Sigmoid colon (tissue), 7 donors: ENCODE results near the gene PSMG3. TPM values are rescaled to one million over a fixed set of nuclear protein-coding genes. Genes with fewer than 3 reads are reported as not detected.

ENCODE experiments used
- DNase-seq: peaks from one replicate; pipeline ENCODE4 v3.0.0-alpha.2; 2019
- H3K27ac ChIP-seq, 4 donors: fragments of 200-600 bp; sonication (generic); one replicate each; pipeline ENCODE4 v1.5.1; 2016 to 2019; ENCODE audit warnings: mild to moderate bottlenecking in 1 of 4
- H3K27me3 ChIP-seq, 3 donors: fragments of 200-600 bp; sonication (generic); one replicate each; pipeline ENCODE4 v1.5.1; 2019; ENCODE audit warnings: mild to moderate bottlenecking in 1 of 3
- H3K36me3 ChIP-seq, 4 donors: fragments of 200-600 bp; sonication (generic); one replicate each; pipeline ENCODE4 v1.5.1; 2016 to 2019
- H3K4me1 ChIP-seq, 4 donors: fragments of 200-600 bp; sonication (generic); one replicate each; pipeline ENCODE4 v1.5.1; 2017 to 2019
- H3K4me3 ChIP-seq, 4 donors: fragments of 200-600 bp; sonication (generic); one replicate each; pipeline ENCODE4 v1.5.1; 2017 to 2019; ENCODE audit warnings: mild to moderate bottlenecking in 2 of 4, moderate library complexity in 1 of 4
- H3K9me3 ChIP-seq, 4 donors: fragments of 200-600 bp in 3 of 4; sonication (generic) in 3 of 4; one replicate each; pipeline versions ENCODE4 v1.5.1 to v1.6.1; 2013 to 2019
- CTCF ChIP-seq, 4 experiments: fragments of 450-650 bp in 3 of 4; fragments of 200-600 bp in 1 of 4; IDR thresholded peaks; one replicate each; pipeline ENCODE4 v1.5.1; 2016 to 2019; ENCODE audit warnings: antibody characterized with exemption in 4 of 4, mild to moderate bottlenecking in 3 of 4, moderate library complexity in 2 of 4
- EP300 ChIP-seq, 4 donors: sonication (generic); formaldehyde crosslinking; IDR thresholded peaks; one replicate each; pipeline ENCODE4 v1.6.1; 2017; ENCODE audit warnings: antibody characterized with exemption in 4 of 4
- POLR2A ChIP-seq, 2 donors: fragments of 450-650 bp; IDR thresholded peaks; one replicate each; pipeline ENCODE4 v1.6.1; 2016; ENCODE audit warnings: antibody characterized with exemption in 2 of 2, mild to moderate bottlenecking in 2 of 2, moderate library complexity in 2 of 2
- POLR2AphosphoS5 ChIP-seq, 4 donors: sonication (generic); formaldehyde crosslinking; IDR thresholded peaks; one replicate each; pipeline ENCODE4 v1.6.1; 2017; ENCODE audit warnings: antibody characterized with exemption in 4 of 4
- WGBS, 2 donors: extraction: QIAGEN DNeasy Blood & Tissue Kit; methylation state at CpG; one replicate each; pipeline ENCODE4 v1.1.7; 2013; 5-methylcytosine and 5-hydroxymethylcytosine counted together
- intact Hi-C: fragments of 100-400 bp; cut with DNase I; formaldehyde crosslinking; loops from one replicate; pipeline ENCODE4 v1.15.1; 2023
- polyA plus RNA-seq, 3 donors: library from polyadenylated mRNA; stranded (reverse); fragments of 200-250 nt; gene quantifications; one replicate each; pipeline ENCODE4 v1.2.3, GENCODE V29; 2013
- total RNA-seq, 4 donors: library from RNA; depleted of rRNA; stranded (reverse); fragments of >200 nt; gene quantifications; one replicate each; pipeline ENCODE4 v1.1.0, GENCODE V29; 2016
- donor health status: healthy with polysubstance abuse.
- donor health status: Bipolar disorder and iron deficiency.
- donor health status: healthy.

Gene PSMG3
- total and polyA plus RNA-seq, 7 donors: 23.3 to 68.0 (median 50.5) TPM

DNA sequence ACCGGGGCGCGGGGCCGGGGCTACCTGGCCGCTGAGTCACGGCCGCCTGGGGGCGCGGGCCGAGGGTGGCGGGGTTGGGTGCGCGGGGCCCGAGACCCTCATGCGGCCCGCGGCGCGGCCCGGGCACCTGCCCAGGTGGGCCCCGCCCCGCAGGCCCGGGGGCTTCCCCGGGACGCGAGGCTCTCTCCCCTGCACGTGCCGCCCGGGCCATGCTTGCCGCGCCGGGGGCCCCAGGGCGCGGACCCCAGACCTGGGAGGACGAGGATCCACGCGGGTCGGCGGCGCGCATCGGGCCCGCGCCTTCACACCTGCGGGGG is 38.9 kb downstream of the PSMG3 start:
- H3K4me1 ChIP-seq: peaks cover 0 to 49% (median 37%) of the 10 kb centered on the region in 4 donors
- 1% methylated on average over 45 of the region's 45 CpGs for WGBS, 2 donors
- TF ChIP-seq EP300 (IDR thresholded peaks at IDR 0.05) (no peak), CTCF (IDR thresholded peaks at IDR 0.05) (no peak), POLR2A (IDR thresholded peaks at IDR 0.05) (no peak), POLR2AphosphoS5 (IDR thresholded peaks at IDR 0.05) (no peak)
- DNase-seq: no peak
- intact Hi-C loops: loop anchor here (1.0 to 10.0 kb wide), 4 partner anchors 26 to 1016 kb away; partner anchors contain the start of genes INTS1 and PDGFA
- no peaks in the 10 kb centered on the region for H3K36me3 ChIP-seq
- H3K27me3 ChIP-seq: peaks cover 0 to 5% (median 0%) of the 10 kb centered on the region in 3 donors
- H3K4me3 ChIP-seq: peak overlapping the region; percentile 56 to 80 (median 74)
- H3K27ac ChIP-seq: peak overlapping the region; percentile 95 to 100 (median 98)
- H3K9me3 ChIP-seq: no peaks in the 10 kb centered on the region

GRCh38 chr7:1529383-1530116 is 40.3 kb downstream of the PSMG3 start:
- peaks cover 0 to 39% (median 32%) of the 10 kb centered on the region in 4 donors for H3K4me1 ChIP-seq
- intact Hi-C loops: loop anchor here (1.0 to 10.0 kb wide), 4 partner anchors 25 to 1015 kb away; partner anchors contain the start of genes INTS1 and PDGFA
- H3K9me3 ChIP-seq: no peaks in the 10 kb centered on the region
- TF ChIP-seq POLR2A (IDR thresholded peaks at IDR 0.05): no peak
- TF ChIP-seq POLR2AphosphoS5 (IDR thresholded peaks at IDR 0.05): no peak
- TF ChIP-seq CTCF (IDR thresholded peaks at IDR 0.05): no peak
- TF ChIP-seq EP300 (IDR thresholded peaks at IDR 0.05): no peak
- no peak overlapping the region for H3K27ac ChIP-seq
- no peaks in the 10 kb centered on the region for H3K36me3 ChIP-seq
- WGBS, 2 donors: 70 to 78% methylated on average over 21 of the region's 21 CpGs
- H3K4me3 ChIP-seq: no peak overlapping the region
- H3K27me3 ChIP-seq: peaks cover 0 to 5% (median 0%) of the 10 kb centered on the region in 3 donors
- peak; percentile 68 for DNase-seq

DNA sequence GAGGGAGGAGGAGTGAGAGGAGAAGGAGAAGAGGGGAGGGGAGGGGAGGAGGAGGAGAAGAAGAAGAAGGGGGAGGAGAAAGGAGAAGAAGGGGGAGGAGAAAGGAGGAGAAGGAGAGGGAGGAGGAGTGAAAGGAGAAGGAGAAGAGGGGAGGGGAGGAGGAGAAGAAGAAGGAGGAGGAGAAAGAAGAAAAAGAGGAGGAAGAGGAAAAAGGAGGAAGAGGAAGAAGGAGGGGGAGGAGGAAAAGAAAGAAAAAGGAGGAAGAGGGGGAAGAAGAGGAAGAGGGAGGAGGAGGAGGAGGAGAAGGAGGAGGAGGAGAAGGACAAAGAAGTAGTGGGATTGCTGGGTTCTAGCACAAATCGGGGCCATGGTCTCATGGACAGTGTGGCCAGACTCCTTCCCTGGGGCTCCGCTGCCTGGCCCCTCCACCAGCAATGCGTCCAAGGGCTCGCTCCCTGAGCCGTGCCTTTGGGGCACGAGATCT is 43.5 kb downstream of the PSMG3 start:
- 75 to 81% methylated on average over 6 of the region's 6 CpGs for WGBS, 2 donors
- H3K27ac ChIP-seq: no peak overlapping the region
- H3K36me3 ChIP-seq: no peaks in the 10 kb centered on the region
- intact Hi-C loops: no loop called here
- H3K27me3 ChIP-seq: peaks cover 0 to 12% (median 10%) of the 10 kb centered on the region in 3 donors
- H3K4me1 ChIP-seq: peaks cover 0 to 9% (median 3%) of the 10 kb centered on the region in 4 donors
- DNase-seq: no peak
- no peak overlapping the region for H3K4me3 ChIP-seq
- H3K9me3 ChIP-seq: no peaks in the 10 kb centered on the region
- TF ChIP-seq POLR2A (IDR thresholded peaks at IDR 0.05) (no peak), CTCF (IDR thresholded peaks at IDR 0.05) (no peak), EP300 (IDR thresholded peaks at IDR 0.05) (no peak), POLR2AphosphoS5 (IDR thresholded peaks at IDR 0.05) (no peak)

- Histone ChIP-seq H3K27me3 (peaks cover 0 to 12% (median 10%) of the 10 kb centered on the region in 3 donors), H3K4me3 (no peak overlapping the region), H3K9me3 (no peaks in the 10 kb centered on the region), H3K36me3 (no peaks in the 10 kb centered on the region), H3K4me1 (peaks cover 0 to 6% (median 3%) of the 10 kb centered on the region in 4 donors), H3K27ac (no peak overlapping the region)
- DNase-seq: no peak
- 94% methylated on average over 6 of the region's 6 CpGs for WGBS, 2 donors
- intact Hi-C loops: no loop called here
- TF ChIP-seq POLR2AphosphoS5 (IDR thresholded peaks at IDR 0.05): no peak
- no peak for TF ChIP-seq EP300 (IDR thresholded peaks at IDR 0.05)
- TF ChIP-seq CTCF (IDR thresholded peaks at IDR 0.05): no peak
- no peak for TF ChIP-seq POLR2A (IDR thresholded peaks at IDR 0.05)
Observed at GRCh38 chr7:1525409-1525808, 44.4 kb downstream of the PSMG3 start.
